ENCODE measurements around the gene ZBP1. TPM values are rescaled to one million over a fixed set of nuclear protein-coding genes. Genes with fewer than 3 reads are reported as not detected.

The ZBP1 gene
- polyA plus RNA-seq, 1 of the 3 experiments (the other 2 are of a cell fraction): not detected

GRCh38 chr20:57566803-57567459 is 53.3 kb downstream of the ZBP1 start:
- Histone ChIP-seq H3F3A (replicated peaks; ENCODE audit: insufficient read depth) (no peaks in the 10 kb centered on the region), H3K79me2 (ENCODE audit: insufficient read depth) (no peaks in the 10 kb centered on the region), H3K4me2 (no peak overlapping the region), H3K27ac (ENCODE audit: low read depth in 2 of 2, low read length in 1 of 2) (no peak overlapping the region), H3K9me2 (no peaks in the 10 kb centered on the region), H3K27me3 (ENCODE audit: insufficient read depth) (peaks cover 18% of the 10 kb centered on the region), H3K9ac (no peak overlapping the region), H3K4me1 (ENCODE audit: control insufficient read depth in 1 of 2, insufficient read depth in 2 of 2, low read depth in 1 of 2, low read length in 1 of 2) (no peaks in the 10 kb centered on the region), H4K20me1 (ENCODE audit: insufficient read depth) (no peaks in the 10 kb centered on the region), H3K4me3 (ENCODE audit: low read depth in 2 of 2, low read length in 1 of 2) (no peak overlapping the region), H3K9me3 (no peaks in the 10 kb centered on the region), H3K36me3 (replicated peaks in 1 of 2; ENCODE audit: control insufficient read depth in 1 of 2, insufficient read depth in 2 of 2, low read length in 1 of 2) (no peaks in the 10 kb centered on the region), H2AFZ (ENCODE audit: low read depth) (no peak overlapping the region)
- no peak for DNase-seq
- ChIA-PET POLR2A (no interaction called here), CTCF (interaction anchor here (1.1 to 3.9 kb wide), 4 partner anchors 16 to 68 kb away, joined by 3 to 15 read pairs (median 6); no protein-coding TSS in a partner anchor)
- WGBS (ENCODE audit: low lambda C conversion rate): 41% methylated on average over 10 of the region's 10 CpGs
- no peak for TF ChIP-seq IRF3 (IDR thresholded peaks at IDR 0.05; ENCODE audit: low read depth, low read length)
- no peak for TF ChIP-seq RXRA (IDR thresholded peaks at IDR 0.05; ENCODE audit: borderline replicate concordance, low read depth)
- no peak for TF ChIP-seq SMC3 (IDR thresholded peaks at IDR 0.05; ENCODE audit: low read depth, low read length)
- no peak for TF ChIP-seq MEF2A (IDR thresholded peaks at IDR 0.05; ENCODE audit: borderline replicate concordance, low read depth)
- no peak for TF ChIP-seq MAX (IDR thresholded peaks at IDR 0.05; ENCODE audit: low read depth)
- TF ChIP-seq USF2 (IDR thresholded peaks at IDR 0.05; ENCODE audit: borderline replicate concordance, low read depth, low read length): no peak
- no peak for TF ChIP-seq USF1 (IDR thresholded peaks at IDR 0.05; ENCODE audit: borderline replicate concordance, low read depth)
- no peak for TF ChIP-seq MXI1 (IDR thresholded peaks at IDR 0.05; ENCODE audit: low read depth, low read length)
- no peak for TF ChIP-seq FOXM1 (IDR thresholded peaks at IDR 0.05; ENCODE audit: low read depth)
- TF ChIP-seq FOSL2 (IDR thresholded peaks at IDR 0.05; ENCODE audit: borderline replicate concordance, low read depth): no peak

- Histone ChIP-seq H3K27ac (ENCODE audit: low read depth in 2 of 2, low read length in 1 of 2) (no peak overlapping the region), H3K4me3 (ENCODE audit: low read depth in 2 of 2, low read length in 1 of 2) (no peak overlapping the region), H3K9me3 (no peaks in the 10 kb centered on the region), H3K79me2 (ENCODE audit: insufficient read depth) (no peaks in the 10 kb centered on the region), H3K4me2 (no peak overlapping the region), H3K9ac (no peak overlapping the region), H3K9me2 (no peaks in the 10 kb centered on the region), H3K27me3 (ENCODE audit: insufficient read depth) (peaks cover 24% of the 10 kb centered on the region), H3K36me3 (replicated peaks in 1 of 2; ENCODE audit: control insufficient read depth in 1 of 2, insufficient read depth in 2 of 2, low read length in 1 of 2) (no peaks in the 10 kb centered on the region), H3F3A (replicated peaks; ENCODE audit: insufficient read depth) (no peaks in the 10 kb centered on the region), H3K4me1 (ENCODE audit: control insufficient read depth in 1 of 2, insufficient read depth in 2 of 2, low read depth in 1 of 2, low read length in 1 of 2) (no peaks in the 10 kb centered on the region), H4K20me1 (ENCODE audit: insufficient read depth) (no peaks in the 10 kb centered on the region), H2AFZ (ENCODE audit: low read depth) (no peak overlapping the region)
- DNase-seq: no peak
- TF ChIP-seq EP300 (IDR thresholded peaks at IDR 0.05; ENCODE audit: borderline replicate concordance in 1 of 2, low read depth in 1 of 2, low read length in 1 of 2): no peak
- no peak for TF ChIP-seq SIN3A (IDR thresholded peaks at IDR 0.05; ENCODE audit: borderline replicate concordance, low read depth, low read length)
- TF ChIP-seq USF1 (IDR thresholded peaks at IDR 0.05; ENCODE audit: borderline replicate concordance, low read depth): no peak
- no peak for TF ChIP-seq IRF3 (IDR thresholded peaks at IDR 0.05; ENCODE audit: low read depth, low read length)
- TF ChIP-seq GABPA (IDR thresholded peaks at IDR 0.05; ENCODE audit: low read depth): no peak
- no peak for TF ChIP-seq FOSL2 (IDR thresholded peaks at IDR 0.05; ENCODE audit: borderline replicate concordance, low read depth)
- no peak for TF ChIP-seq PBX3 (IDR thresholded peaks at IDR 0.05)
- no peak for TF ChIP-seq MEF2A (IDR thresholded peaks at IDR 0.05; ENCODE audit: borderline replicate concordance, low read depth)
- WGBS (ENCODE audit: low lambda C conversion rate): 0% methylated on average over 1 of the region's 1 CpG
- CTCF ChIA-PET: interaction anchor here (1.1 to 3.9 kb wide), 3 partner anchors 16 to 36 kb away, joined by 3 to 15 read pairs (median 4); no protein-coding TSS in a partner anchor
- POLR2A ChIA-PET: no interaction called here
Observed at GRCh38 chr20:57566399-57566798, 53.8 kb downstream of the ZBP1 start.
